Measurements from ENCODE around the gene EGLN2.
A peak's percentile ranks its signal among the peaks of the same experiment; 100 is the strongest.
"Not testable (repeated sequence)": the region's sequence is repeated elsewhere in the genome, so short reads cannot be mapped to it uniquely, and the experiment has no call there.

Gene EGLN2

DNA sequence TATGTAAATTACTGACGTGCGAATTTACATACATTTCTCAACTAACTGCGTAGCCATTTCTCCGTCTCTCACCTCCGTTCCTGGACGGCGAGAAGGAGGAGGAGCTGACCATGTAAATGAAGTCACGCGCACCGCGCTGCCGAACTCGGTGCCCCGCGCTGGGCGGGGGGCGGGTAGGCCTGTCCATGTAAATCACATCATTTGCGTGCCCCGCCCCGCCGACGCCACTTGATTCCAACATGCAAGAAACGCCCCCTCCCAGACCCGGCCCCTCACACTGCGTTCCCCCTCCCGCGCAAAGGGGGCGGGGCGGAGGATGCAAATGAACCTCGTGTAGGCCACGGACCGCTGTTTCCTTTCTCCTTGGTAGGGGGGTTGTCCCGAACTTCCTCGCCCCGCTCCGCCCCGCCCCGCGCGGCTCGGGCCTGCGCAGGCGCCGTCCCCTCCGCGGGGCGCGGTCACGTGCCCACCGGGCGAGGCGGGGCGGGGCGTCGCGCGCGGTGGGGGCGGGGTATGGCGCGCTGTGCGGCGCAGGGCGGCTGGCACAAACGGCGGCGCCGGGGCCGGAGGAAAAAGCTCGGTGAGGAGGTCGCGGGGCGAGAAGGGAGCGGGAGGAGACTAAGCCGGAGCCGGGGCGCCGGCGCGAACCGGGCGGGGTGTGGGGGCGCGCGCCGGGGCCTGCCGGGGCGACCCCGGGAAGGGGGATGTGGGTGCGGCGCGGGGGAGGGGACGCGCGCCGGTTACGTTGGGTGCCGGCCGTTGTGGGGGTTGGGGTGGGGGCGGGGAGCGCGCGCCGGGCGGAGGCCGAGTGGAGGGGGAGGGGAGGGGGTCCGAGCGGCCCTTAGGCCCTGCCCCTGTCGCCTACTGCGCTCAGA is at the start of gene EGLN2:
EGLN2 (plus strand) TSS at position 509 of the 875 bp plus-strand sequence. CDS start 1,382 bp downstream, outside the sequence.
- peak; percentile 100 for DNase-seq

DNA sequence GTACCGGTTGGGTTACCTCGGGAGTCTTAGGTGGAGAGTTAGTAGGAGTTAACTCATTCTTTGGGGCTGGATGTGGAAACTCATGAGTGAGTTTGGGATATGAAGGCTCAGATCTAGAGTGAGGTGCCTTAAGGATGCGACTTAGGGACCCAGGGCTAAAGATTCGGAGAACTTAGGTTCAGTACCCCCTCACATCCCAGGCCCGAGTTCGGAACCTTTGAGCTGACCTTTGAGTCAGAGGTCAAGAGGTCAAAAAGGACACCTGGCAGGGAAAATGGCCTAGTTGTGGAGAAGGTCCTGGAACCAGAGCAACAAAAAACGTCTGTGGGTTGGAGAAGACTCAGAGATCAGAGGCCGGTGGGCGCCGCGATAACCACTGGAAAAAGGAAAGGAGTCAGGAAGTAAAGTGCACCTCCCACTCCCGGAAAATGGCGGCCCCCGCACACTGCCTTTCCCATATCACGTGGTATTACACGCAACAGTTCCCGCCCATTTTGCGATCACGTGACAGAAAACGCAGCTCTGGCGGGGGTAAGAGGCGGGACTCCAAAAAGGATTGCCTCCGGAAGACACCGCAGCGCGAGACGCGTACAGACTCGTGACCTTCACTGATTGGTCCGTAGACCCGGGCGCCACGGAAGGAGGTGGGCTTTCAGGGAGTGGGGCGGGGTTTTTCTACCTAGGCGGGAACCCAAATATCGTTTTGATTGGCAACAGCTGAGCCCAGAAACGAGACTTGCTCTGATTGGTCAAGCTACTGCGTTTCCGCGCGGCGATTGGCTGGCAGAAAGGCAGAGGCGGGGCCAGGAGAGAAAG is 48.7 kb upstream of the EGLN2 start, which contains the start of gene ACTMAP:
ACTMAP (minus strand) TSS at position 420 of the 816 bp plus-strand sequence. CDS start 674 bp downstream, outside the sequence.
- peak; percentile 99 for DNase-seq

DNA sequence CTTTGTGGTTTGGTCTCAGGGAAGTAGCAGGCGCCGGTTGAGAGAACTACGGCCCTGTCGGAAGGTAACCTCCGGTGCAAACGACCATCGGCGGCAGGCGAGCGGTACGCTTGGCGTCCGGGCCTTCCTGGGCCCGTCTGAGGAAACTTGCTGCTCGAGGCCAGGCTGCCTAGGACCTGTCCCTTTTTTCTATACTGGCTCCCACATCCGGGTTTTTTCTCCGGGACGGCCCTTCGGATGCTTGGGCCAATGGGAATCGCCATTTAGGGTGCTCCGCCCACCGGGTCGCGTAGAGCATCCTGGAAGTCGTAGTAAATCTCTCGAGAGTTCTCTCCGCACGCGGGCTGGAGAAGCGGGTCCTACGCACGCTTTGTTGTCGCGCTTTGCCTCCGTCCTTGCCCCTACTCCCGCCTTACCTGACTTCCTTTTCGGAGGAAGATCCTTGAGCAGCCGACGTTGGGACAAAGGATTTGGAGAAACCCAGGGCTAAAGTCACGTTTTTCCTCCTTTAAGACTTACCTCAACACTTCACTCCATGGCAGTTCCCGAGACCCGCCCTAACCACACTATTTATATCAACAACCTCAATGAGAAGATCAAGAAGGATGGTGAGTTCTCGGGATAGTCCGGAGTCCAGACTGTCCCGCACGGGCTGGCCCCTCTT is 48.0 kb upstream of the EGLN2 start, which contains the start of gene SNRPA:
SNRPA (plus strand) TSS at position 330 of the 664 bp plus-strand sequence; CDS start at position 536, 206 bp downstream.
- peak; percentile 94 for DNase-seq

DNA sequence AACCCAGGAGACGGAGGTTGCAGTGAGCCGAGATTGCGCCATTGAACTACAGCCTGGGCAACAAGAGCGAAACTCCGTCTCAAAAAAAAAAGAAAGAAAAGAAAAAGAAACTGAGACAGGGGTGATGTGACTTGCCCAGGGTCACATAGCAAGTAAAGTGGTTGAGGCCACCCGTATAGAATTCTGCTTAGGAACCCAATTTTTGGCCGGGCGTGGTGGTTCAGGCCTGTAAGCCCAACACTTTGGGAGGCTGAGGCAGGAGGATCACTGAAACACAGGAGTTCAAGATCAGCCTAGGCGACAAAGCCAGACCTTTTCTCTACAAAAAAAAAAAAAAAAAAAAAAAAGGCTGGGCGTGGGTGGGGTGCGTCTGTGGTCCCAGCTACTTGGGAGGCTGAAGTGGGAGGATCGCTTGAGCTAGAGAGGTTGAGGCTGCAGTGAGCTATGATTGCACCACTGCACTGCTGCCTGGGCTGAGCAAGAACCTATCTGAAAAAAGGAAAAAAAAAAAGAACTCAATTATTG is 46.7 kb upstream of the EGLN2 start:
- no peak for DNase-seq

DNA sequence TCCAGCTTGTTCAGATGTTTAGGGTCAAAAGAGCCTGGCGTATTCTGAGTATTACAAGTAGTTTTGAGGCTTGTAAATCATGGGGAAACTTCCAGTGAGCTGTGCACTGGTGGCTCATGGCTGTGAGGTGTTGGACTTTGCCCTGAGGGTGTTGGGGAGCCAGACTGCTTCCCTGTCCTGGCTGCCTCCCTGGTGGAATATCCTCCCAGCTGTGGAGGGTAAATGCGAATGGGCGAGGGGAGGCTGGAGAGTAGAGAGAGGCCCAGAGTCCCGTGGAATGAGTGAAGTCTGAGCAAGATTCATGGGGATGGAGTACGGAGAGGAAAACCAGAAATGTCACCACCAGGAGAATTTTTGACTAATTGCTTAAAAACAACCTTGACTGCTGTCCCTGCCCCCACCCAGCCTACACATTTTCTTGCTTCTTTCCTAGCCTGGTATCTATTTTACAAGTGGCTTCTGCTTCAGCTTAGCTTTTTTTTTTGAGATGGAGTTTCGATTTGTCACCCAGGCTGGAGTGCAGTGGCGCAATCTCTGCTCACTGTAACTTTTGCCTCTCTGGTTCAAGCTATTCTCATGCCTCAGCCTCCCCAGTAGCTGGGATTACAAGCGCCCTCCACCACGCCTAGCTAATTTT is 44.3 kb upstream of the EGLN2 start:
- DNase-seq = no peak

DNA sequence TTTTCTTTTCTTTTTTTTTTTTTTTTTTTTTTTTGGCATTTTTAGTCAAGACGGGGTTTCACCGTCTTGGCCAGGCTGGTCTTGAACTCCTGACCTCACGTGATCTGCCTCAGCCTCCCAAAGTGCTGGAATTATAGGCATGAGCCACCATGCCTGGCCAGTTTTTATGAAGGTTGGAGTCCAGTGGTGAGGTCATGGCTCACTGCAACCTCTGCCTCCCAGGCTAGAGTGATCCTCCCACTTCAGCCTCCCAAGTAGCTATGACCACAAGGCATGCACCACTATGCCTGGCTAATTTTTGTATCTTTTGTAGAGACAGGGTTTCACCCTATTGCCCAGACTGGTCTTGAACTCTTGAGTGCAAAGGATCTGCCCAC is 43.8 kb upstream of the EGLN2 start:
- DNase-seq = no peak

DNA sequence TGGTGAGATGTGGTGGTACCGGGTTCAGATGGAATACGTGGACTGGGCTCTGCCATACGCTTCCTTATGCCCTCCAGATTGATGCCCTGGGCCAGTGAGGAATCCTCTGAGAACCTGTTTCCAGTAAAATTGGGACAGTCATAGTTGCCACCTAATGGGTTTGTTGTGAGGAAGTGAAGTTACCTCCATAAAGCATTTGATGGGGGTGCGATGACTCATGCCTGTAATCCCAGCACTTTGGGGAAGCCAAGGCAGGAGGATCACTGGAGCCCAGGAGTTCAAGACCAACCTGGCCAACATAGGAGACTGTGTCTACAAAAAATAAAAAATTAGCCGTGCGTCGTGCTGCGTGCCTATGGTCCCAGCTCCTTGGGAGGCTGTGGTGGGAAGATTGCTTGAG is 43.2 kb upstream of the EGLN2 start:
- DNase-seq = no peak

DNA sequence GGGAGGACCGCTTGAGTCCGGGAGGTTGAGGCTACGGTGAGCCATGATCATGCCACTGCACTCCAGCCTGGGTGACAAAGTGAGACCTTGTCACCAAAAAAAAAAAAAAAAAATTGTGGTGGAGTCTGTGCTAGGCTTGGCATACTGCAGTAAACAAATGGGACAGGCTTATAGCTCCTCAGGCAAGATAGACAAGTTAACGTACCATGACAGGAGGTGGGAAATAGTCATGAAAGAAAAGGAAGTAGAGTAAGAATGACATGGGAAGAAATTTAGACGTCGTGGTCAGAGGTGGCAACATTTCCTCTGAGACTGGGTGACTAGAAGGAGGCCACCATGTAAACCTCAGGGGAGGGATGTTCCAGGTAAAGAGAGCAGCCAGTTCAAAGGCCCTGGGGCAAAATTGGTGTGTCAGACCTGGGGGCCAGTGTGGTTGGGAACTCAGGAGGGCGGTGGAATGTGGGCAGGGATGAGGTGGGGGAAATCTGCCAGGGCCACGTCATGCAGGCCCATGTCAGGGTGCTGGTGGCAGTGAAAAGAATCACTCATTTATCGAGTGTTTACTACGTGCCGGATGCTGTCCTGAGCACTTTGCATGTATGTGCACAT is 42.4 kb upstream of the EGLN2 start:
- no peak for DNase-seq

DNA sequence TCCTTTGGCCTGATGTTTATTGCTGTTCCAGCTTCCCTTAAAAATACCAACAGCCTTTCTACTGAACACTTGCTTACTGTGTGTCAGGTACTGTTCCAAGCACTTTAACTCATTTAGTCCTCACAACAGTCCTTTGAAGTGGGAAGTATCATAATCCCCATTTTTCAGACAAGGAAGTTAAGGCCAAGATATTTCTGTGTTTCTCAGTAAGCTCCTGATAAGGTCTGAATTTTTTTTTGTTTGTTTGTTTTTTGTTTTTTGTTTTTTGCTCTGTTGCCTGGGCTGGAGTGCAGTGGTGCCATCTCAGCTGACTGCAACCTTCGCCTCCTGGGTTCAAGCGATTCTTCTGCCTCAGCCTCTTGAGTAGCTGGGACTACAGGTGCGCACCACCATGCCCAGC is 40.5 kb upstream of the EGLN2 start:
- no peak for DNase-seq

DNA sequence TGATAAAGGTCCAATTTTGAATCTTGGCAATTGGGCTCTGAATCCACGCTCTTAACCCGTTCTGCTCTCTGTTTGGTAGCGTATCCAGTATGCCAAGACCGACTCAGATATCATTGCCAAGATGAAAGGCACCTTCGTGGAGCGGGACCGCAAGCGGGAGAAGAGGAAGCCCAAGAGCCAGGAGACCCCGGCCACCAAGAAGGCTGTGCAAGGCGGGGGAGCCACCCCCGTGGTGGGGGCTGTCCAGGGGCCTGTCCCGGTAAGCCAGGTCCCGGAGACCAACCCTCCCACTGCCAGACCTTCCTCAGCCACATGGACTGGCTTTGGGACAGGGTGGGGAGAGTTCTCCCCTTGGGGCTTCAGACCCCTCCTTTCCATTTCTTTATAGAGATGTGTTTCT is 39.6 kb upstream of the EGLN2 start:
- DNase-seq = no peak

DNA sequence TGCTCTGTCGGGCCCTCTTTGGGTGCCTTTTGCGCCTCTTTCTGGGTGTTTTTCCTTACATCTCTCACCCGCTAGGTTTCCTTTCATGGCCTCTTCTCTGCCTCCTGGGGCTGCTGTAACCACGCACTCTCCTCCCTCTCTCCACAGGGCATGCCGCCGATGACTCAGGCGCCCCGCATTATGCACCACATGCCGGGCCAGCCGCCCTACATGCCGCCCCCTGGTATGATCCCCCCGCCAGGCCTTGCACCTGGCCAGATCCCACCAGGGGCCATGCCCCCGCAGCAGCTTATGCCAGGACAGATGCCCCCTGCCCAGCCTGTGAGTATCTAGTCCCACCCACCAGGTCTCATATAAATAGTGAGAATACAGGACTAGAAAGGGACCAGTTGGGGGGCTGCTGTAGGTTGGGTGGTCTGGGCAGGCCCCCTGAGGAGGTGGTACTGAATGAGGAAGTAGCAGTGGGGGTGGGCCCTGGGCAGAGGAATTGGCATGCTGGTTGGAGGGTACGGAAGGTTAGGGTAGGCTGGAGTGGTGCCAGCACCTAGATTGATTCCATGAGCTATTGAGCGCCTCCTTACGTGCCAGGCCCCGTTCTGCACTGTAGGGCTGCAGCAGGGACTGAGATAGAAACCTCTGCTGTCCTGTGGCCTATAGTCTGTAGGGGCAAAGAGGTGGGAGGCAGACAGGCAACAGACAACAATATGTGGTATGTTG is 36.1 kb upstream of the EGLN2 start:
- no peak for DNase-seq

DNA sequence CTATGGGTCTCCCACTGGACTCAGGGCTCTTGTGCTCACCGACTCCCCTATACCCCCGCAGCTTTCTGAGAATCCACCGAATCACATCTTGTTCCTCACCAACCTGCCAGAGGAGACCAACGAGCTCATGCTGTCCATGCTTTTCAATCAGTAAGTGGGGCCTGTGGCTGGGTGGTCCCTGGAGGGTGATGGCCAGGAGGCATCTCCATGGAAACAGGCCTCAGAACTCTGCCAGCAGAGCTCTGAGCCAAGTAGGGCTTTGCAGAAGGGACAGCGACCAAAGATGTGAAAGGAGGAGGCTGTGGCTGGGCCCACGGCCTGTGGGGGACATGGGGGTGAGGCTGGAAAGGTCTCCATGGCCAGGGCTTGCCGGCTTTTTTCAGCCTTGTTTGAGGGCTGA is 35.5 kb upstream of the EGLN2 start:
- no peak for DNase-seq

DNA sequence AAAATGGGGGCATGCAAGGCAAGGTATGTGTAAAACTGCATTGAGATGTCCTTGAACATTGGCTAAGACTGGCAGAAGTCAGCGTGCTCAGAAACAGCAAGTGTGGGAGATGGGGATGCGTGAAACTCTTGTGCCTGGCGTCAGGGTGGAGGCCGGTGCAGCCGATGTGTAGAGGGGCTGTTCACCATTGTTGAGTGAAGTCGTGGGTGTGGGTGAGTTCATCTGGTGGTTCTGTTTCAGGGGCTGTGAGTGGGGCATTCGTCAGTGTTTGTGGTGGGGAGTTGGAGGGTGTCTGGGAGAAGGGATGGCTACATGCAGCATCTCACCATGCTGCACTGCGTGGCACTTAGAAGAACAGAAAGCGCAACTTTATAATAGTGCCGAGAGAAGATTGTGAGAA is 35.0 kb upstream of the EGLN2 start:
- no peak for DNase-seq

DNA sequence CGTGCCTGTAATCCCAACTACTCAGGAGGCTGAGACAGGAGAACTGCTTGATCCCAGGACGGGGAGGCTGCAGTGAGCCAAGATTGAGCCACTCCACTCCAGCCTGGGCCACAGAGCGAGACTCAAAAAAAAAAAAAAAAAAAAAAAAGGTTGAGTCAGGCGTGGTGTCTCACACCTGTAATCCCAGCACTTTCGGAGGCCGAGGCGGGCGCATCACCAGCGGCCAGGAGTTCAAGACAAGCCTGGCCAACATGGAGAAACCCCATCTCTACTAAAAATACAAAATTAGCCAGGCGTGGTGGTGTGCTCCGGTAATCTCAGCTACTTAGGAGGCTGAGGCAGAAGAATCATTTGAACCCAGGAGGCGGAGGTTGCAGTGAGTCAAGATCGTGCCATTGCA is 32.6 kb upstream of the EGLN2 start:
- DNase-seq = not testable (repeated sequence)

DNA sequence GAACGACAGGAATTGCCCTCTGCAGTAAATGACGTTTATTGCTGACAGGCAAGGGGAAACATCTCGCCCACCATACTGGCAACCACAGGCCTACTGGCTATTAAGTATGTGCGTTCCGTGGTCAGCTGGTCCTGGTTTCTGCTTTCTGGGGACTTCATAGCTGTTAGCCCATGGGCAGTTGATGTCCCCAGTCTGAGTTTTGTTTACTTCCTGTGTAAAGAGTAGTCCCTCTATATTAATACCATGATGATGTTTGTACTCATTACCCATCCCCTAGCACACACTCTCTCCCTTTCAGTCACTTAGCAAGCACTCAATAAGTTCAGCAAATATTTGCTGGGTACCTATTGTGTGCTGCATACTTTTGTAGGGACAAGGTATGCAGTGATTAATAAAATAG is 30.1 kb upstream of the EGLN2 start:
- no peak for DNase-seq

DNA sequence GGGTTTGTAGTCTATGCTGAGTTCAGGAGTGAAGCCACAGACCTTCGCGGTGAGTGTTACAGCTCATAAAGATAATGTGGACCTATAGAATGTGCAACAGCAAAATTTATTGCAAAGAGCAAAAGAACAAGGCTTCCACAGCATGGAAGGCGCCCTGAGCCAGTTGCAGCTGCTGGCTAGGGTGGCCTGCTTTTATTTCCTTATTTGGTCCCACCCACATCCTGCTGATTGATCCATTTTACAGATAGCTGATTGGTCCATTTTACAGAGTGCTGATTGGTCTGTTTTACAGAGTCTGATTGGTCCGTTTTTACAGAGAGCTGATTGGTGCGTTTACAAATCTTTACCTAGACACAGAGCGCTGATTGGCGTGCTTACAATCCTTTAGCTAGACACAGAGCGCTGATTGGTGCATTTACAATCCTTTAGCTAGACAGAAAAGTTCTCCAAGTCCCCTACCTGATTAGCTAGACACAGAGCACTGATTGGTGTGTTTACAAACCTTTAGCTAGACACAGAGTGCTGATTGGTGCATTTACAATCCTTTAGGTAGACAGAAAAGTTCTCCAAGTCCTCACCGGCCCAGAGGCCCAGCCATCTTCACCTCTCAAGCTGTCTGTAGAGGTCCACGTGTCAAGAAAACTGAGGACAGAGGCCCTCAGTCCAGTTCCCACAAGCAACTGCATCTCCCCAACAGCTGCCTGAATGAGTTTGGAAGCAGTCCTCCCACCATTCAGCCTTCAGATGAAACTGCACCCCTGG is 27.7 kb upstream of the EGLN2 start:
- DNase-seq = not testable (repeated sequence)

DNA sequence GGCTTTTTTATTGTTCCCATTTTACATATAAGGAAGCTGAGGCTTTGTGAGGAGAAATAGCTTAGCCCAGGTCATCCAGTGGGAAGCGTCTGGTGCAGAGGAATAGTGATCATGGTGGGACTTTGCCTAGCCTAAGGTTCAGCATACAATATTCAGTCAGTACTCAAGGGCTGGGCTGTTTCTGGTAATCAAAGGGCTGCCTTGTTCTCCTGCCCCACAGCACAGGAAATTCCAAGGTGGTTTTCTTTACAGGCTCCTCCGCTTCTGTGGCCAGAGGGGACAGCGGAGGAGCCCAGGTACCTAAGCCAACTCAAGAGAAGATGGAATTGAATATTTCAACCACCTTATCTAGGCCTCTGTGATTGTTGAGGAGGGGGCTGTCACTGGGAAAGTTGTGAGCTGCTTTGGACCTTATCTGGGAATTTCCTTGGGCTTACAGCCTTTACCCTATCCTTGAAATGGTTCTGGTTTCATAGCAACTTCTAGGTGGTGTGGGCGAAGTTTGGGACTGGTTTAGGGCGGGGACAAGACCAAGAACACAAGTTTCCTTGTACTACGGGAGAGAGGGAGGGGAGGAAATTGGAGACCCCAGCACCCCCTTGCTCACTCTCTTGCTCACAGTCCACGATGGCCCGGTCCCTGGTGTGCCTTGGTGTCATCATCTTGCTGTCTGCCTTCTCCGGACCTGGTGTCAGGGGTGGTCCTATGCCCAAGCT is 23.9 kb upstream of the EGLN2 start, which contains the start of gene MIA:
MIA (plus strand) TSS at position 606 of the 716 bp plus-strand sequence; CDS start at position 628, 22 bp downstream.
- DNase-seq = no peak

DNA sequence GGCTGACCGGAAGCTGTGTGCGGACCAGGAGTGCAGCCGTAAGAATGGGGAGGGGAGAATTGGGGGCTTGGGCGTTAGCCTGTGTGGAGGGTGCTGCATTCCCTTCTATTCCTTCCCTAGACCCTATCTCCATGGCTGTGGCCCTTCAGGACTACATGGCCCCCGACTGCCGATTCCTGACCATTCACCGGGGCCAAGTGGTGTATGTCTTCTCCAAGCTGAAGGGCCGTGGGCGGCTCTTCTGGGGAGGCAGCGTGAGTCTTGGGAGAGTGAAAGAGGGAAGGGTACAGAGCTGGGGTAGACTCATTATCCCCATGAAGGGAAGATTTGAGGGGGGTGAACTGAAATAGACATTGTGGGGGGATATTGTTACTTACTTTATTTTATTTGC is 23.4 kb upstream of the EGLN2 start:
- DNase-seq = no peak

DNA sequence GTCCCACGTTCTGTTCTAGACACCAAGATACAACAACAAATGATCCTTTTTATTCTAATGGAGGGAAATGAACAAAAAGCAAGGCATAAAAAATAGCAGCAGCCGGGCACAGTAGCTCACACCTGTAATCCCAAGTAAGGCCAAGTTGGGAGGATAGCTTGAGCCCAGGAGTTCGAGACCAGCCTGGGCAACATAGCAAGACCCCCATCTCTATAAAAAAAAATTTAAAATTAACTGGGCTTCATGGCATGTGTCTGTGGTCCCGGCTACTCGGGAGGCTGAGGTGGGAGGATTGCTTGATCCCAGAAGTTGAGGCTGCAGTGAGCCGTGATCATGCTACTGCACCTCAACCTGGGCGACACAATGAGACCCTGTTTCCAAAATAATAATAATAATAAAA is 22.6 kb upstream of the EGLN2 start:
- DNase-seq = no peak

All from activated CD4-positive, alpha-beta T cell treated with anti-CD3 and anti-CD28 coated beads, Interleukin-2, amount 50 U/mL, for 1 hour (primary cell).